A673 (cell line): ENCODE data around the gene ZNF81.
"Not testable (repeated sequence)": the region's sequence is repeated elsewhere in the genome, so short reads cannot be mapped to it uniquely, and the experiment has no call there.

Experiments used
- CTCF ChIP-seq: fragments of 300-800, 200-600 bp; sonication (generic); conservative IDR thresholded peaks from 2 replicates; pipeline ENCODE4 v1.5.1; 2017; ENCODE audit warnings: low read depth, mild to moderate bottlenecking, antibody characterized with exemption, low read length, moderate library complexity, mixed read lengths
- EZH2 ChIP-seq: fragments of 200-600 bp; sonication (generic); IDR thresholded peaks from 2 replicates; pipeline ENCODE4 v1.6.1; 2017; ENCODE audit warnings: borderline replicate concordance, low read depth, mild to moderate bottlenecking, mixed read lengths, antibody characterized with exemption, low read length; ENCODE audit not compliant: poor library complexity, severe bottlenecking

- not testable (repeated sequence) for TF ChIP-seq CTCF, EZH2
Measured at GRCh38 chrX:47961830-47962229, 125.1 kb downstream of the ZNF81 start.
